GM23338 (cell line): ENCODE results near the gene FBLIM1. TPM values are rescaled to one million over a fixed set of nuclear protein-coding genes. Genes with fewer than 3 reads are reported as not detected.

Source experiments
- ATAC-seq: fragments of 200-7000 bp; cut with Tn5 transposase; 3 replicates; pipeline ENCODE4 v1.9.1; 2020
- DNase-seq: peaks from one replicate; pipeline ENCODE4 v3.0.0-alpha.2; 2015; ENCODE audit warnings: low spot score
- H2AFZ ChIP-seq: fragments of 200-600 bp; sonication (generic); 2 replicates; pipeline ENCODE4 v1.8.0; 2016; ENCODE audit warnings: antibody characterized with exemption, mild to moderate bottlenecking, moderate library complexity
- H3F3A ChIP-seq: fragments of 200-600 bp; sonication (generic); replicated peaks from 2 replicates; pipeline ENCODE4 v1.8.0; 2017; ENCODE audit warnings: antibody characterized with exemption, mixed run types, low read depth
- H3K27ac ChIP-seq: fragments of 200-600 bp; sonication (generic); 2 replicates; pipeline ENCODE4 v1.6.1; 2016; ENCODE audit warnings: low read depth
- H3K27me3 ChIP-seq: fragments of 200-600 bp; sonication (generic); 2 replicates; pipeline ENCODE4 v1.8.0; 2016; ENCODE audit warnings: mild to moderate bottlenecking, mixed run types, moderate library complexity; ENCODE audit not compliant: insufficient read depth
- H3K36me3 ChIP-seq: fragments of 200-600 bp; sonication (generic); 2 replicates; pipeline ENCODE4 v1.8.0; 2016; ENCODE audit warnings: mild to moderate bottlenecking; ENCODE audit not compliant: insufficient read depth
- H3K4me1 ChIP-seq: fragments of 200-600 bp; sonication (generic); 2 replicates; pipeline ENCODE4 v1.8.0; 2016; ENCODE audit warnings: mild to moderate bottlenecking, moderate library complexity; ENCODE audit not compliant: insufficient read depth
- H3K4me2 ChIP-seq: fragments of 200-600 bp; sonication (generic); 2 replicates; pipeline ENCODE4 v1.7.1; 2017; ENCODE audit warnings: mixed run types
- H3K4me3 ChIP-seq: fragments of 200-600 bp; sonication (generic); 2 replicates; pipeline ENCODE4 v1.6.1; 2016; ENCODE audit warnings: mixed run types
- H3K79me2 ChIP-seq: fragments of 200-600 bp; sonication (generic); replicated peaks from 2 replicates; pipeline ENCODE4 v1.8.0; 2017; ENCODE audit warnings: mild to moderate bottlenecking; ENCODE audit not compliant: insufficient read depth
- H3K9me2 ChIP-seq: fragments of 200-600 bp; sonication (generic); 2 replicates; pipeline ENCODE4 v1.8.0; 2017; ENCODE audit not compliant: insufficient read depth
- H4K20me1 ChIP-seq: fragments of 200-600 bp; sonication (generic); replicated peaks from 2 replicates; pipeline ENCODE4 v1.8.0; 2017; ENCODE audit warnings: mild to moderate bottlenecking; ENCODE audit not compliant: insufficient read depth
- H3K27ac Mint-ChIP-seq: 2 replicates; pipeline ENCODE4 v1.8.0; 2020; ENCODE audit warnings: inconsistent platforms, mild to moderate bottlenecking, moderate library complexity, mixed read lengths
- H3K27me3 Mint-ChIP-seq: 3 replicates; pipeline ENCODE4 v1.8.0; 2022; ENCODE audit warnings: low read depth, mild to moderate bottlenecking, moderate library complexity, mixed read lengths, inconsistent platforms; ENCODE audit not compliant: insufficient read depth, poor library complexity
- H3K36me3 Mint-ChIP-seq: 3 replicates; pipeline ENCODE4 v1.8.0; 2021; ENCODE audit warnings: low read depth, mild to moderate bottlenecking, inconsistent platforms, moderate library complexity, mixed read lengths
- H3K4me1 Mint-ChIP-seq: 3 replicates; pipeline ENCODE4 v1.8.0; 2020; ENCODE audit warnings: mild to moderate bottlenecking, inconsistent platforms, mixed read lengths
- H3K4me3 Mint-ChIP-seq: 3 replicates; pipeline ENCODE4 v1.8.0; 2021; ENCODE audit warnings: moderate library complexity, mild to moderate bottlenecking, inconsistent platforms, mixed read lengths
- H3K9me3 Mint-ChIP-seq: 3 replicates; pipeline ENCODE4 v1.8.0; 2020; ENCODE audit warnings: moderate library complexity, mild to moderate bottlenecking, inconsistent platforms, mixed read lengths
- CREB1 ChIP-seq: fragments of 250-450 bp; sonication (Bioruptor Pico); IDR thresholded peaks from 2 replicates; pipeline ENCODE4 v1.5.0; 2020; ENCODE audit warnings: low read depth, mild to moderate bottlenecking, moderate library complexity
- EZH2 ChIP-seq: fragments of 200-600 bp; sonication (generic); IDR thresholded peaks from one replicate; pipeline ENCODE4 v1.8.0; 2017; ENCODE audit warnings: antibody characterized with exemption, mild to moderate bottlenecking, low read depth; ENCODE audit not compliant: unreplicated experiment
- EZH2phosphoT487 ChIP-seq: fragments of 200-600 bp; sonication (generic); IDR thresholded peaks from one replicate; pipeline ENCODE4 v1.8.1; 2018; ENCODE audit warnings: antibody characterized with exemption; ENCODE audit not compliant: unreplicated experiment
- JUNB ChIP-seq: IDR thresholded peaks from one replicate; pipeline ENCODE4 v1.6.1; 2016; ENCODE audit warnings: antibody characterized with exemption; ENCODE audit not compliant: unreplicated experiment
- NANOG ChIP-seq: IDR thresholded peaks from 2 replicates; pipeline ENCODE4 v1.6.1; 2016; ENCODE audit warnings: antibody characterized with exemption, borderline replicate concordance
- POLR2AphosphoS5 ChIP-seq: IDR thresholded peaks from 2 replicates; pipeline ENCODE4 v1.6.1; 2016; ENCODE audit warnings: antibody characterized with exemption, low read depth
- STAT1 ChIP-seq: IDR thresholded peaks from one replicate; pipeline ENCODE4 v1.6.1; 2016; ENCODE audit warnings: antibody characterized with exemption; ENCODE audit not compliant: unreplicated experiment
- ZNF114 ChIP-seq: fragments of 250-450 bp; sonication (Bioruptor Pico); IDR thresholded peaks from 2 replicates; pipeline ENCODE4 v1.5.0; 2020; ENCODE audit warnings: mild to moderate bottlenecking, moderate library complexity
- ZNF331 ChIP-seq: fragments of 250-450 bp; sonication (Bioruptor Pico); IDR thresholded peaks from 2 replicates; pipeline ENCODE4 v1.5.0; 2020; ENCODE audit warnings: low read depth, mild to moderate bottlenecking, moderate library complexity
- polyA plus RNA-seq: library from polyadenylated mRNA; unstranded; fragments of >200 nt; fragmentation: Nextera tagmentation; extraction: Ambion mirVana; gene quantifications from 2 replicates; pipeline ENCODE4 v1.2.1, GENCODE V29; 2016
- total RNA-seq: library from RNA; depleted of rRNA; stranded (reverse); fragments of >200 nt; shearing (Covaris generic); gene quantifications from 2 replicates; pipeline ENCODE4 v1.2.3, GENCODE V29; 2014
- TF ChIP-seq, protein P1 (sequence below): IDR thresholded peaks from one replicate; pipeline ENCODE4 v1.6.1; 2018; ENCODE audit warnings: antibody characterized with exemption; ENCODE audit not compliant: unreplicated experiment
- TF ChIP-seq, protein P2 (sequence below): fragments of 250-450 bp; sonication (Bioruptor Pico); IDR thresholded peaks from 2 replicates; pipeline ENCODE4 v1.5.0; 2020; ENCODE audit warnings: mild to moderate bottlenecking, moderate library complexity
- TF ChIP-seq, protein P3 (sequence below): IDR thresholded peaks from 2 replicates; pipeline ENCODE4 v1.6.1; 2016; ENCODE audit warnings: antibody characterized with exemption
- TF ChIP-seq, protein P4 (sequence below), 2 experiments: fragments of 200-600 bp in 1 of 2; sonication (generic) in 1 of 2; conservative IDR thresholded peaks; 2 replicates each; pipeline versions ENCODE4 v1.5.1 to v1.6.1; 2016 to 2017; ENCODE audit warnings: antibody characterized with exemption in 2 of 2, low read depth in 2 of 2, mild to moderate bottlenecking in 2 of 2, moderate library complexity in 1 of 2

FBLIM1 gene
- total and polyA plus RNA-seq, 2 experiments from 2014 or later, result 41.7 to 81.7 TPM

DNA sequence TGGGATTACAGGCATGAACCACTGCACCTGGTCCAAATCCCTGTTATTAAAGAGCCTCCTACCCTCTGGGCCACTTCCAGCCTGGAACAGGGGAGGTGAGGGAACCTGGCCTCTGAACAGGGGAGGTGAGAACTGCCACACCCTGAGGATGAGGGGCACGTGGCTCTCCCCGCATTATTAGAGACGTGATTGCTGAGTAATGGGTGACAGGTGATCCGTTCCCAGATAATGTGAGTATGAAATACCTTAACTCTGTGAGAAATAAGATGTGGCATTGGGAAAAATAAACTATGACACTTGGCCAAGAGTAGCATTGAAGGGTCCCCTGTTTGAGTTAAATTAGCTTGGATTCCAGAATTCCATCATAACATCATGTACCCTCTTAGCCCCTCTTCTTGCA, 36.2 kb upstream of the FBLIM1 start:
- H3K4me2 ChIP-seq, result no peak overlapping the region
- Mint-ChIP-seq H3K9me3 (no peaks in the 10 kb centered on the region), H3K4me1 (no peaks in the 10 kb centered on the region), H3K27ac (no peak overlapping the region), H3K36me3 (peaks cover 31% of the 10 kb centered on the region), H3K4me3 (no peak overlapping the region), H3K27me3 (peaks cover 4% of the 10 kb centered on the region)
- TF ChIP-seq, protein P1, sequence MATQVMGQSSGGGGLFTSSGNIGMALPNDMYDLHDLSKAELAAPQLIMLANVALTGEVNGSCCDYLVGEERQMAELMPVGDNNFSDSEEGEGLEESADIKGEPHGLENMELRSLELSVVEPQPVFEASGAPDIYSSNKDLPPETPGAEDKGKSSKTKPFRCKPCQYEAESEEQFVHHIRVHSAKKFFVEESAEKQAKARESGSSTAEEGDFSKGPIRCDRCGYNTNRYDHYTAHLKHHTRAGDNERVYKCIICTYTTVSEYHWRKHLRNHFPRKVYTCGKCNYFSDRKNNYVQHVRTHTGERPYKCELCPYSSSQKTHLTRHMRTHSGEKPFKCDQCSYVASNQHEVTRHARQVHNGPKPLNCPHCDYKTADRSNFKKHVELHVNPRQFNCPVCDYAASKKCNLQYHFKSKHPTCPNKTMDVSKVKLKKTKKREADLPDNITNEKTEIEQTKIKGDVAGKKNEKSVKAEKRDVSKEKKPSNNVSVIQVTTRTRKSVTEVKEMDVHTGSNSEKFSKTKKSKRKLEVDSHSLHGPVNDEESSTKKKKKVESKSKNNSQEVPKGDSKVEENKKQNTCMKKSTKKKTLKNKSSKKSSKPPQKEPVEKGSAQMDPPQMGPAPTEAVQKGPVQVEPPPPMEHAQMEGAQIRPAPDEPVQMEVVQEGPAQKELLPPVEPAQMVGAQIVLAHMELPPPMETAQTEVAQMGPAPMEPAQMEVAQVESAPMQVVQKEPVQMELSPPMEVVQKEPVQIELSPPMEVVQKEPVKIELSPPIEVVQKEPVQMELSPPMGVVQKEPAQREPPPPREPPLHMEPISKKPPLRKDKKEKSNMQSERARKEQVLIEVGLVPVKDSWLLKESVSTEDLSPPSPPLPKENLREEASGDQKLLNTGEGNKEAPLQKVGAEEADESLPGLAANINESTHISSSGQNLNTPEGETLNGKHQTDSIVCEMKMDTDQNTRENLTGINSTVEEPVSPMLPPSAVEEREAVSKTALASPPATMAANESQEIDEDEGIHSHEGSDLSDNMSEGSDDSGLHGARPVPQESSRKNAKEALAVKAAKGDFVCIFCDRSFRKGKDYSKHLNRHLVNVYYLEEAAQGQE, result no peak
- TF ChIP-seq ZNF114 (CRISPR knock-in tag), result no peak
- TF ChIP-seq STAT1, result no peak
- TF ChIP-seq ZNF331 (CRISPR knock-in tag), result no peak
- TF ChIP-seq CREB1 (CRISPR knock-in tag), result no peak
- no peak for TF ChIP-seq EZH2phosphoT487
- TF ChIP-seq, protein P2, sequence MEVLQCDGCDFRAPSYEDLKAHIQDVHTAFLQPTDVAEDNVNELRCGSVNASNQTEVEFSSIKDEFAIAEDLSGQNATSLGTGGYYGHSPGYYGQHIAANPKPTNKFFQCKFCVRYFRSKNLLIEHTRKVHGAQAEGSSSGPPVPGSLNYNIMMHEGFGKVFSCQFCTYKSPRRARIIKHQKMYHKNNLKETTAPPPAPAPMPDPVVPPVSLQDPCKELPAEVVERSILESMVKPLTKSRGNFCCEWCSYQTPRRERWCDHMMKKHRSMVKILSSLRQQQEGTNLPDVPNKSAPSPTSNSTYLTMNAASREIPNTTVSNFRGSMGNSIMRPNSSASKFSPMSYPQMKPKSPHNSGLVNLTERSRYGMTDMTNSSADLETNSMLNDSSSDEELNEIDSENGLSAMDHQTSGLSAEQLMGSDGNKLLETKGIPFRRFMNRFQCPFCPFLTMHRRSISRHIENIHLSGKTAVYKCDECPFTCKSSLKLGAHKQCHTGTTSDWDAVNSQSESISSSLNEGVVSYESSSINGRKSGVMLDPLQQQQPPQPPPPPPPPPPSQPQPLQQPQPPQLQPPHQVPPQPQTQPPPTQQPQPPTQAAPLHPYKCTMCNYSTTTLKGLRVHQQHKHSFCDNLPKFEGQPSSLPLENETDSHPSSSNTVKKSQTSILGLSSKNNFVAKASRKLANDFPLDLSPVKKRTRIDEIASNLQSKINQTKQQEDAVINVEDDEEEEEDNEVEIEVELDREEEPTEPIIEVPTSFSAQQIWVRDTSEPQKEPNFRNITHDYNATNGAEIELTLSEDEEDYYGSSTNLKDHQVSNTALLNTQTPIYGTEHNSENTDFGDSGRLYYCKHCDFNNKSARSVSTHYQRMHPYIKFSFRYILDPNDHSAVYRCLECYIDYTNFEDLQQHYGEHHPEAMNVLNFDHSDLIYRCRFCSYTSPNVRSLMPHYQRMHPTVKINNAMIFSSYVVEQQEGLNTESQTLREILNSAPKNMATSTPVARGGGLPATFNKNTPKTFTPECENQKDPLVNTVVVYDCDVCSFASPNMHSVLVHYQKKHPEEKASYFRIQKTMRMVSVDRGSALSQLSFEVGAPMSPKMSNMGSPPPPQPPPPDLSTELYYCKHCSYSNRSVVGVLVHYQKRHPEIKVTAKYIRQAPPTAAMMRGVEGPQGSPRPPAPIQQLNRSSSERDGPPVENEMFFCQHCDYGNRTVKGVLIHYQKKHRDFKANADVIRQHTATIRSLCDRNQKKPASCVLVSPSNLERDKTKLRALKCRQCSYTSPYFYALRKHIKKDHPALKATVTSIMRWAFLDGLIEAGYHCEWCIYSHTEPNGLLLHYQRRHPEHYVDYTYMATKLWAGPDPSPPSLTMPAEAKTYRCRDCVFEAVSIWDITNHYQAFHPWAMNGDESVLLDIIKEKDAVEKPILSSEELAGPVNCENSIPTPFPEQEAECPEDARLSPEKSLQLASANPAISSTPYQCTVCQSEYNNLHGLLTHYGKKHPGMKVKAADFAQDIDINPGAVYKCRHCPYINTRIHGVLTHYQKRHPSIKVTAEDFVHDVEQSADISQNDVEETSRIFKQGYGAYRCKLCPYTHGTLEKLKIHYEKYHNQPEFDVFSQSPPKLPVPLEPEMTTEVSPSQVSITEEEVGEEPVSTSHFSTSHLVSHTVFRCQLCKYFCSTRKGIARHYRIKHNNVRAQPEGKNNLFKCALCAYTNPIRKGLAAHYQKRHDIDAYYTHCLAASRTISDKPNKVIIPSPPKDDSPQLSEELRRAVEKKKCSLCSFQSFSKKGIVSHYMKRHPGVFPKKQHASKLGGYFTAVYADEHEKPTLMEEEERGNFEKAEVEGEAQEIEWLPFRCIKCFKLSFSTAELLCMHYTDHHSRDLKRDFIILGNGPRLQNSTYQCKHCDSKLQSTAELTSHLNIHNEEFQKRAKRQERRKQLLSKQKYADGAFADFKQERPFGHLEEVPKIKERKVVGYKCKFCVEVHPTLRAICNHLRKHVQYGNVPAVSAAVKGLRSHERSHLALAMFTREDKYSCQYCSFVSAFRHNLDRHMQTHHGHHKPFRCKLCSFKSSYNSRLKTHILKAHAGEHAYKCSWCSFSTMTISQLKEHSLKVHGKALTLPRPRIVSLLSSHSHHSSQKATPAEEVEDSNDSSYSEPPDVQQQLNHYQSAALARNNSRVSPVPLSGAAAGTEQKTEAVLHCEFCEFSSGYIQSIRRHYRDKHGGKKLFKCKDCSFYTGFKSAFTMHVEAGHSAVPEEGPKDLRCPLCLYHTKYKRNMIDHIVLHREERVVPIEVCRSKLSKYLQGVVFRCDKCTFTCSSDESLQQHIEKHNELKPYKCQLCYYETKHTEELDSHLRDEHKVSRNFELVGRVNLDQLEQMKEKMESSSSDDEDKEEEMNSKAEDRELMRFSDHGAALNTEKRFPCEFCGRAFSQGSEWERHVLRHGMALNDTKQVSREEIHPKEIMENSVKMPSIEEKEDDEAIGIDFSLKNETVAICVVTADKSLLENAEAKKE (CRISPR knock-in tag), result no peak
- no peak for TF ChIP-seq JUNB
- TF ChIP-seq, protein P3, sequence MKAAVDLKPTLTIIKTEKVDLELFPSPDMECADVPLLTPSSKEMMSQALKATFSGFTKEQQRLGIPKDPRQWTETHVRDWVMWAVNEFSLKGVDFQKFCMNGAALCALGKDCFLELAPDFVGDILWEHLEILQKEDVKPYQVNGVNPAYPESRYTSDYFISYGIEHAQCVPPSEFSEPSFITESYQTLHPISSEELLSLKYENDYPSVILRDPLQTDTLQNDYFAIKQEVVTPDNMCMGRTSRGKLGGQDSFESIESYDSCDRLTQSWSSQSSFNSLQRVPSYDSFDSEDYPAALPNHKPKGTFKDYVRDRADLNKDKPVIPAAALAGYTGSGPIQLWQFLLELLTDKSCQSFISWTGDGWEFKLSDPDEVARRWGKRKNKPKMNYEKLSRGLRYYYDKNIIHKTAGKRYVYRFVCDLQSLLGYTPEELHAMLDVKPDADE, result no peak
- TF ChIP-seq POLR2AphosphoS5, result no peak
- no peak for TF ChIP-seq EZH2
- TF ChIP-seq NANOG, result no peak
- TF ChIP-seq, protein P4, sequence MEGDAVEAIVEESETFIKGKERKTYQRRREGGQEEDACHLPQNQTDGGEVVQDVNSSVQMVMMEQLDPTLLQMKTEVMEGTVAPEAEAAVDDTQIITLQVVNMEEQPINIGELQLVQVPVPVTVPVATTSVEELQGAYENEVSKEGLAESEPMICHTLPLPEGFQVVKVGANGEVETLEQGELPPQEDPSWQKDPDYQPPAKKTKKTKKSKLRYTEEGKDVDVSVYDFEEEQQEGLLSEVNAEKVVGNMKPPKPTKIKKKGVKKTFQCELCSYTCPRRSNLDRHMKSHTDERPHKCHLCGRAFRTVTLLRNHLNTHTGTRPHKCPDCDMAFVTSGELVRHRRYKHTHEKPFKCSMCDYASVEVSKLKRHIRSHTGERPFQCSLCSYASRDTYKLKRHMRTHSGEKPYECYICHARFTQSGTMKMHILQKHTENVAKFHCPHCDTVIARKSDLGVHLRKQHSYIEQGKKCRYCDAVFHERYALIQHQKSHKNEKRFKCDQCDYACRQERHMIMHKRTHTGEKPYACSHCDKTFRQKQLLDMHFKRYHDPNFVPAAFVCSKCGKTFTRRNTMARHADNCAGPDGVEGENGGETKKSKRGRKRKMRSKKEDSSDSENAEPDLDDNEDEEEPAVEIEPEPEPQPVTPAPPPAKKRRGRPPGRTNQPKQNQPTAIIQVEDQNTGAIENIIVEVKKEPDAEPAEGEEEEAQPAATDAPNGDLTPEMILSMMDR (conservative IDR thresholded peaks at IDR 0.05; ENCODE audit: low read depth in 2 of 2), result no peak
- H4K20me1 ChIP-seq, result no peaks in the 10 kb centered on the region; the same call in none of the 2 replicates
- H3K36me3 ChIP-seq, result no peaks in the 10 kb centered on the region; the same call in 1 of the 2 replicates
- H3K9me2 ChIP-seq, result no peaks in the 10 kb centered on the region
- no peak overlapping the region for H3K4me3 ChIP-seq
- no peak overlapping the region for H2AFZ ChIP-seq
- no peaks in the 10 kb centered on the region for H3K4me1 ChIP-seq
- ATAC-seq (no peak), DNase-seq (no peak)
- no peak overlapping the region for H3K27ac ChIP-seq
- no peaks in the 10 kb centered on the region for H3K79me2 ChIP-seq
- H3K27me3 ChIP-seq, result no peaks in the 10 kb centered on the region
- H3F3A ChIP-seq, result no peaks in the 10 kb centered on the region
